ENCODE data around the gene PRKCA. TPM values are rescaled to one million over a fixed set of nuclear protein-coding genes. Genes with fewer than 3 reads are reported as not detected.

The PRKCA gene
- total RNA-seq, 4 donors from 2014 or later = 9.8 to 25.6 (median 12.2) TPM

GRCh38 chr17:66835476-66835875, 533.1 kb downstream of the PRKCA start:
- Histone ChIP-seq H3K27ac (no peak overlapping the region), H3K4me3 (no peak overlapping the region), H3K36me3 (no peaks in the 10 kb centered on the region), H3K4me1 (peaks cover 6% of the 10 kb centered on the region), H3K27me3 (peaks cover 81% of the 10 kb centered on the region), H3K9me3 (no peaks in the 10 kb centered on the region)
- DNase-seq (ENCODE audit: low spot score in 2 of 2) = peak in 1 of 2 donors; percentile 46
- WGBS = 43% methylated on average over 10 of the region's 16 CpGs
- TF ChIP-seq CTCF (IDR thresholded peaks at IDR 0.05) = no peak
- TF ChIP-seq POLR2AphosphoS5 (IDR thresholded peaks at IDR 0.05) = no peak
- no peak for TF ChIP-seq EP300 (IDR thresholded peaks at IDR 0.05)
- TF ChIP-seq POLR2A (IDR thresholded peaks at IDR 0.05) = no peak

GRCh38 chr17:66836063-66837005, 533.9 kb downstream of the PRKCA start:
- Histone ChIP-seq H3K36me3 (no peaks in the 10 kb centered on the region), H3K4me1 (peaks cover 6% of the 10 kb centered on the region), H3K9me3 (no peaks in the 10 kb centered on the region), H3K27me3 (peaks cover 72% of the 10 kb centered on the region), H3K4me3 (no peak overlapping the region), H3K27ac (no peak overlapping the region)
- DNase-seq (ENCODE audit: low spot score in 2 of 2) = peak in 1 of 2 donors; percentile 40
- TF ChIP-seq CTCF (IDR thresholded peaks at IDR 0.05) (no peak), POLR2AphosphoS5 (IDR thresholded peaks at IDR 0.05) (no peak), POLR2A (IDR thresholded peaks at IDR 0.05) (no peak), EP300 (IDR thresholded peaks at IDR 0.05) (no peak)
- 64% methylated on average over 11 of the region's 11 CpGs for WGBS

GRCh38 chr17:66837226-66837625, 534.8 kb downstream of the PRKCA start:
- TF ChIP-seq CTCF (IDR thresholded peaks at IDR 0.05) (no peak), POLR2A (IDR thresholded peaks at IDR 0.05) (no peak), EP300 (IDR thresholded peaks at IDR 0.05) (no peak), POLR2AphosphoS5 (IDR thresholded peaks at IDR 0.05) (no peak)
- no peaks in the 10 kb centered on the region for H3K36me3 ChIP-seq
- H3K4me1 ChIP-seq = peaks cover 6% of the 10 kb centered on the region
- H3K27ac ChIP-seq = no peak overlapping the region
- H3K9me3 ChIP-seq = no peaks in the 10 kb centered on the region
- peaks cover 65% of the 10 kb centered on the region for H3K27me3 ChIP-seq
- peak in 1 of 2 donors; percentile 16 for DNase-seq (ENCODE audit: low spot score in 2 of 2)
- H3K4me3 ChIP-seq = no peak overlapping the region
- WGBS = 71% methylated on average over 1 of the region's 1 CpG

GRCh38 chr17:66837885-66838665, 535.7 kb downstream of the PRKCA start:
- Histone ChIP-seq H3K27me3 (peaks cover 65% of the 10 kb centered on the region), H3K36me3 (no peaks in the 10 kb centered on the region), H3K4me1 (peaks cover 6% of the 10 kb centered on the region), H3K9me3 (no peaks in the 10 kb centered on the region), H3K4me3 (no peak overlapping the region), H3K27ac (no peak overlapping the region)
- peak in 1 of 2 donors; percentile 26 for DNase-seq (ENCODE audit: low spot score in 2 of 2)
- TF ChIP-seq CTCF (IDR thresholded peaks at IDR 0.05) = no peak
- TF ChIP-seq EP300 (IDR thresholded peaks at IDR 0.05) = no peak
- TF ChIP-seq POLR2A (IDR thresholded peaks at IDR 0.05) = no peak
- no peak for TF ChIP-seq POLR2AphosphoS5 (IDR thresholded peaks at IDR 0.05)
- 68% methylated on average over 10 of the region's 11 CpGs for WGBS

- no peak overlapping the region for H3K27ac ChIP-seq
- H3K27me3 ChIP-seq = peaks cover 51% of the 10 kb centered on the region
- H3K4me1 ChIP-seq = peaks cover 6% of the 10 kb centered on the region
- WGBS = 80% methylated on average over 9 of the region's 9 CpGs
- H3K36me3 ChIP-seq = no peaks in the 10 kb centered on the region
- H3K9me3 ChIP-seq = no peaks in the 10 kb centered on the region
- no peak overlapping the region for H3K4me3 ChIP-seq
- TF ChIP-seq POLR2A (IDR thresholded peaks at IDR 0.05) = no peak
- no peak for TF ChIP-seq EP300 (IDR thresholded peaks at IDR 0.05)
- no peak for TF ChIP-seq POLR2AphosphoS5 (IDR thresholded peaks at IDR 0.05)
- TF ChIP-seq CTCF (IDR thresholded peaks at IDR 0.05) = no peak
- peak; percentile 19 to 47 for DNase-seq (ENCODE audit: low spot score in 2 of 2)
Observed at GRCh38 chr17:66839616-66840015, 537.2 kb downstream of the PRKCA start.

Measured in suprapubic skin (tissue), 4 donors.